ENCODE results near the gene CECR2. TPM values are rescaled to one million over a fixed set of nuclear protein-coding genes. Genes with fewer than 3 reads are reported as not detected.

The CECR2 gene
- total RNA-seq, 3 donors from 2014 or later (not counting 1 experiment from before 2014, with no cell fraction given), result 0.02 to 0.45 TPM; not detected in 1

- no peaks in the 10 kb centered on the region for H3K27me3 ChIP-seq (ENCODE audit: control insufficient read depth, insufficient read depth, low read length)
- DNase-seq (no peak), ATAC-seq (no peak)
- no peak overlapping the region for H3K27ac Mint-ChIP-seq
- no peaks in the 10 kb centered on the region for H3K4me1 Mint-ChIP-seq
- H3K27me3 Mint-ChIP-seq (ENCODE audit: low read depth in 2 of 2), result peaks cover 0 to 6% of the 10 kb centered on the region in 2 donors
- no peaks in the 10 kb centered on the region for H3K9me3 ChIP-seq (ENCODE audit: control insufficient read depth, insufficient read depth, low read length)
- no peak overlapping the region for H3K27ac ChIP-seq (ENCODE audit: low read length)
- no peak for TF ChIP-seq CTCF (IDR thresholded peaks at IDR 0.05)
- no peaks in the 10 kb centered on the region for H3K36me3 Mint-ChIP-seq
- H3K4me1 ChIP-seq (ENCODE audit: control insufficient read depth, insufficient read depth, low read length), result no peaks in the 10 kb centered on the region
- H3K4me3 Mint-ChIP-seq, result no peak overlapping the region
- 89% methylated on average over 3 of the region's 5 CpGs for WGBS (ENCODE audit: insufficient coverage)
- no peaks in the 10 kb centered on the region for H3K9me3 Mint-ChIP-seq
- H3K4me3 ChIP-seq (ENCODE audit: low read length), result no peak overlapping the region
- intact Hi-C loops (cut with micrococcal nuclease), result no loop called here
- no peaks in the 10 kb centered on the region for H3K36me3 ChIP-seq (ENCODE audit: control insufficient read depth, insufficient read depth, low read length)
Measured at GRCh38 chr22:17575151-17575550, 205.9 kb downstream of the CECR2 start.

- Histone ChIP-seq H3K9me3 (ENCODE audit: control insufficient read depth, insufficient read depth, low read length) (no peaks in the 10 kb centered on the region), H3K27ac (ENCODE audit: low read length) (no peak overlapping the region), H3K27me3 (ENCODE audit: control insufficient read depth, insufficient read depth, low read length) (no peaks in the 10 kb centered on the region), H3K4me1 (ENCODE audit: control insufficient read depth, insufficient read depth, low read length) (no peaks in the 10 kb centered on the region), H3K4me3 (ENCODE audit: low read length) (no peak overlapping the region), H3K36me3 (ENCODE audit: control insufficient read depth, insufficient read depth, low read length) (no peaks in the 10 kb centered on the region)
- intact Hi-C loops (cut with micrococcal nuclease), result no loop called here
- Mint-ChIP-seq H3K9me3 (no peaks in the 10 kb centered on the region), H3K4me3 (no peak overlapping the region), H3K27ac (no peak overlapping the region), H3K27me3 (ENCODE audit: low read depth in 2 of 2) (peaks cover 0 to 5% of the 10 kb centered on the region in 2 donors), H3K36me3 (no peaks in the 10 kb centered on the region), H3K4me1 (no peaks in the 10 kb centered on the region)
- TF ChIP-seq CTCF (IDR thresholded peaks at IDR 0.05), result no peak
- no peak for ATAC-seq
- 86% methylated on average over 4 of the region's 4 CpGs for WGBS (ENCODE audit: insufficient coverage)
- no peak for DNase-seq
Measured at GRCh38 chr22:17575681-17576080, 206.4 kb downstream of the CECR2 start.

- Histone ChIP-seq H3K4me1 (ENCODE audit: control insufficient read depth, insufficient read depth, low read length) (no peaks in the 10 kb centered on the region), H3K36me3 (ENCODE audit: control insufficient read depth, insufficient read depth, low read length) (no peaks in the 10 kb centered on the region), H3K9me3 (ENCODE audit: control insufficient read depth, insufficient read depth, low read length) (no peaks in the 10 kb centered on the region), H3K27me3 (ENCODE audit: control insufficient read depth, insufficient read depth, low read length) (no peaks in the 10 kb centered on the region), H3K4me3 (ENCODE audit: low read length) (no peak overlapping the region), H3K27ac (ENCODE audit: low read length) (no peak overlapping the region)
- ATAC-seq (no peak), DNase-seq (no peak)
- WGBS (ENCODE audit: insufficient coverage), result 78% methylated on average over 6 of the region's 6 CpGs
- no peaks in the 10 kb centered on the region for H3K27me3 Mint-ChIP-seq (ENCODE audit: low read depth in 2 of 2)
- H3K27ac Mint-ChIP-seq, result no peak overlapping the region
- H3K36me3 Mint-ChIP-seq, result no peaks in the 10 kb centered on the region
- TF ChIP-seq CTCF (IDR thresholded peaks at IDR 0.05), result no peak
- intact Hi-C loops (cut with micrococcal nuclease), result no loop called here
- H3K4me3 Mint-ChIP-seq, result no peak overlapping the region
- no peaks in the 10 kb centered on the region for H3K9me3 Mint-ChIP-seq
- H3K4me1 Mint-ChIP-seq, result no peaks in the 10 kb centered on the region
Measured at GRCh38 chr22:17576470-17576869, 207.2 kb downstream of the CECR2 start.

- Histone ChIP-seq H3K27me3 (ENCODE audit: control insufficient read depth, insufficient read depth, low read length) (no peaks in the 10 kb centered on the region), H3K27ac (ENCODE audit: low read length) (no peak overlapping the region), H3K4me1 (ENCODE audit: control insufficient read depth, insufficient read depth, low read length) (no peaks in the 10 kb centered on the region), H3K36me3 (ENCODE audit: control insufficient read depth, insufficient read depth, low read length) (no peaks in the 10 kb centered on the region), H3K9me3 (ENCODE audit: control insufficient read depth, insufficient read depth, low read length) (no peaks in the 10 kb centered on the region), H3K4me3 (ENCODE audit: low read length) (no peak overlapping the region)
- Mint-ChIP-seq H3K9me3 (no peaks in the 10 kb centered on the region), H3K36me3 (no peaks in the 10 kb centered on the region), H3K27ac (no peak overlapping the region), H3K27me3 (ENCODE audit: low read depth in 2 of 2) (no peaks in the 10 kb centered on the region), H3K4me1 (no peaks in the 10 kb centered on the region), H3K4me3 (no peak overlapping the region)
- TF ChIP-seq CTCF (IDR thresholded peaks at IDR 0.05), result no peak
- no peak for ATAC-seq
- DNase-seq, result no peak
- 88% methylated on average over 11 of the region's 11 CpGs for WGBS (ENCODE audit: insufficient coverage)
- intact Hi-C loops (cut with micrococcal nuclease), result no loop called here
Measured at GRCh38 chr22:17578136-17578754, 209.0 kb downstream of the CECR2 start.
